ENCODE measurements around the gene PNRC2.

DNA sequence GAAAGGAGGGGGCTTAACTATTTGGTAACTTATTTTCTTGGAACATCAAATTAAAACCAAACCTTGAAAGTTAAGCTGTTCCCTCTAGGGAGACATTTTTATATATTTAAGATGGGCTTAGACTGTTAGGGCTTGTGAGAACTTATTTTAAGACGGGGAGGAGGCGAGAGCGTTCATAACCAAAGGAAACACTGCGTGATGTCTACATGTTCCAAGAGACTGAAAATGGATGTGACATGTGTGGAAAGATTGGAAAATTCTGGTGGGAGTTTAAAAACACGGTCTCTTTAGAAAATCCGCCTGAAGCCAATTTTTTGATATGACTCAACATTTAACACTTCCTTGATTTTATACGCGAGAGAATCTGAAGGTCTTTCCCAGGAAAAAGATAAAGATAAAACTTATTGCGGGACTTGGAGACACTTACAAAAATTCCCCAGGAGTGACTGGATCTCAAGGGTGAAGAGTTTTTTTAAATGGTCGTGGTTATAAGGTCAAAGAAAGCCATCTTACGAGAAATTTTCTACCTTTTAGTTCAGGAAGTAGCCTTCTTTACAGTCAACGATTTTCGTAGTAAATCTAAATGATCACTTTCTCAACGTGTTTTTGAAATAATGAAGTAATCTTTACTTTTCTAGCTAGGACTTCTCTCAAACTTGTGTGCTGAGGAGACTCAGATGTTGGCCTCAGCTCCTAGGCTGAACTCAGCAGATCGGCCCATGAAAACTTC is 828 bp downstream of the PNRC2 start:
- TF ChIP-seq, protein P1, sequence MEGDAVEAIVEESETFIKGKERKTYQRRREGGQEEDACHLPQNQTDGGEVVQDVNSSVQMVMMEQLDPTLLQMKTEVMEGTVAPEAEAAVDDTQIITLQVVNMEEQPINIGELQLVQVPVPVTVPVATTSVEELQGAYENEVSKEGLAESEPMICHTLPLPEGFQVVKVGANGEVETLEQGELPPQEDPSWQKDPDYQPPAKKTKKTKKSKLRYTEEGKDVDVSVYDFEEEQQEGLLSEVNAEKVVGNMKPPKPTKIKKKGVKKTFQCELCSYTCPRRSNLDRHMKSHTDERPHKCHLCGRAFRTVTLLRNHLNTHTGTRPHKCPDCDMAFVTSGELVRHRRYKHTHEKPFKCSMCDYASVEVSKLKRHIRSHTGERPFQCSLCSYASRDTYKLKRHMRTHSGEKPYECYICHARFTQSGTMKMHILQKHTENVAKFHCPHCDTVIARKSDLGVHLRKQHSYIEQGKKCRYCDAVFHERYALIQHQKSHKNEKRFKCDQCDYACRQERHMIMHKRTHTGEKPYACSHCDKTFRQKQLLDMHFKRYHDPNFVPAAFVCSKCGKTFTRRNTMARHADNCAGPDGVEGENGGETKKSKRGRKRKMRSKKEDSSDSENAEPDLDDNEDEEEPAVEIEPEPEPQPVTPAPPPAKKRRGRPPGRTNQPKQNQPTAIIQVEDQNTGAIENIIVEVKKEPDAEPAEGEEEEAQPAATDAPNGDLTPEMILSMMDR (IDR thresholded peaks at IDR 0.05) = no peak
- TF ChIP-seq OVOL2 (CRISPR knock-in tag; IDR thresholded peaks at IDR 0.05; ENCODE audit: borderline replicate concordance) (no peak), TEAD4 (CRISPR knock-in tag; IDR thresholded peaks at IDR 0.05) (no peak), NR2C2 (CRISPR knock-in tag; IDR thresholded peaks at IDR 0.05) (no peak), ZSCAN18 (CRISPR knock-in tag; IDR thresholded peaks at IDR 0.05) (no peak), ELF4 (CRISPR knock-in tag; IDR thresholded peaks at IDR 0.05; ENCODE audit: low read depth) (no peak), FOXP1 (CRISPR knock-in tag; IDR thresholded peaks at IDR 0.05; ENCODE audit: borderline replicate concordance) (no peak), HMGXB4 (CRISPR knock-in tag; IDR thresholded peaks at IDR 0.05) (no peak), CREB1 (CRISPR knock-in tag; IDR thresholded peaks at IDR 0.05) (no peak), TCF7 (CRISPR knock-in tag; IDR thresholded peaks at IDR 0.05; ENCODE audit: low read depth) (no peak), NFE2L1 (CRISPR knock-in tag; IDR thresholded peaks at IDR 0.05) (no peak), CBFB (CRISPR knock-in tag; IDR thresholded peaks at IDR 0.05; ENCODE audit: low read depth) (no peak)
- TF ChIP-seq, protein P2, sequence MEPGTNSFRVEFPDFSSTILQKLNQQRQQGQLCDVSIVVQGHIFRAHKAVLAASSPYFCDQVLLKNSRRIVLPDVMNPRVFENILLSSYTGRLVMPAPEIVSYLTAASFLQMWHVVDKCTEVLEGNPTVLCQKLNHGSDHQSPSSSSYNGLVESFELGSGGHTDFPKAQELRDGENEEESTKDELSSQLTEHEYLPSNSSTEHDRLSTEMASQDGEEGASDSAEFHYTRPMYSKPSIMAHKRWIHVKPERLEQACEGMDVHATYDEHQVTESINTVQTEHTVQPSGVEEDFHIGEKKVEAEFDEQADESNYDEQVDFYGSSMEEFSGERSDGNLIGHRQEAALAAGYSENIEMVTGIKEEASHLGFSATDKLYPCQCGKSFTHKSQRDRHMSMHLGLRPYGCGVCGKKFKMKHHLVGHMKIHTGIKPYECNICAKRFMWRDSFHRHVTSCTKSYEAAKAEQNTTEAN (CRISPR knock-in tag; IDR thresholded peaks at IDR 0.05) = no peak
- TF ChIP-seq, protein P3, sequence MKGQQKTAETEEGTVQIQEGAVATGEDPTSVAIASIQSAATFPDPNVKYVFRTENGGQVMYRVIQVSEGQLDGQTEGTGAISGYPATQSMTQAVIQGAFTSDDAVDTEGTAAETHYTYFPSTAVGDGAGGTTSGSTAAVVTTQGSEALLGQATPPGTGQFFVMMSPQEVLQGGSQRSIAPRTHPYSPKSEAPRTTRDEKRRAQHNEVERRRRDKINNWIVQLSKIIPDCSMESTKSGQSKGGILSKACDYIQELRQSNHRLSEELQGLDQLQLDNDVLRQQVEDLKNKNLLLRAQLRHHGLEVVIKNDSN (CRISPR knock-in tag; IDR thresholded peaks at IDR 0.05) = no peak
